ENCODE measurements around the gene RUFY3.
"Not testable (repeated sequence)": the region's sequence is repeated elsewhere in the genome, so short reads cannot be mapped to it uniquely, and the experiment has no call there.

Gene RUFY3

GRCh38 chr4:70734168-70734954 is 12.6 kb downstream of the RUFY3 start:
- DNase-seq (ENCODE audit: low read depth), result peak; percentile 64
- peak overlapping the region; percentile 44 for H3K4me3 ChIP-seq (ENCODE audit: low read length)
- TF ChIP-seq, protein P1, sequence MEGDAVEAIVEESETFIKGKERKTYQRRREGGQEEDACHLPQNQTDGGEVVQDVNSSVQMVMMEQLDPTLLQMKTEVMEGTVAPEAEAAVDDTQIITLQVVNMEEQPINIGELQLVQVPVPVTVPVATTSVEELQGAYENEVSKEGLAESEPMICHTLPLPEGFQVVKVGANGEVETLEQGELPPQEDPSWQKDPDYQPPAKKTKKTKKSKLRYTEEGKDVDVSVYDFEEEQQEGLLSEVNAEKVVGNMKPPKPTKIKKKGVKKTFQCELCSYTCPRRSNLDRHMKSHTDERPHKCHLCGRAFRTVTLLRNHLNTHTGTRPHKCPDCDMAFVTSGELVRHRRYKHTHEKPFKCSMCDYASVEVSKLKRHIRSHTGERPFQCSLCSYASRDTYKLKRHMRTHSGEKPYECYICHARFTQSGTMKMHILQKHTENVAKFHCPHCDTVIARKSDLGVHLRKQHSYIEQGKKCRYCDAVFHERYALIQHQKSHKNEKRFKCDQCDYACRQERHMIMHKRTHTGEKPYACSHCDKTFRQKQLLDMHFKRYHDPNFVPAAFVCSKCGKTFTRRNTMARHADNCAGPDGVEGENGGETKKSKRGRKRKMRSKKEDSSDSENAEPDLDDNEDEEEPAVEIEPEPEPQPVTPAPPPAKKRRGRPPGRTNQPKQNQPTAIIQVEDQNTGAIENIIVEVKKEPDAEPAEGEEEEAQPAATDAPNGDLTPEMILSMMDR (IDR thresholded peaks at IDR 0.05; ENCODE audit: insufficient read depth, low read depth, low read length, missing control alignments), result no peak

DNA sequence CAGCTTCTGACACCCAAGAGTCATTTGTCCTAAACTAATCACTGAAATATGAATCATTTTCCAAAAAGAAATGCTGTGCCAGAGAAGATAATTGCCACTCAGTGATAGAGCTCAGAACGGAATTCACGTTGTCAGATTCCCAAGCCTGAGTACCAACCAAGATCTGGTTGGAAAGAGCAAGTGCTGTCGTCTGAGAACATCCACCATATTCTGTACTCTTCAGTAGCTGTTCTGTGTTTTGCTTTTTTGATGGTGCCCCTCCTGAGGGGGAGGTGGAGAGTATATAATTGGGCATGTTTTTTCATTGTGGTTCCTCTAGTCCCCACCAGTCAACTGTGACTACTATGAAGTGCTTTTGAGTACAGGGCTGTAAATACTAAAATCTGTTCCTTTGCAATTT is 13.2 kb downstream of the RUFY3 start:
- peak overlapping the region; percentile 44 for H3K4me3 ChIP-seq (ENCODE audit: low read length)
- TF ChIP-seq, protein P1 (IDR thresholded peaks at IDR 0.05; ENCODE audit: insufficient read depth, low read depth, low read length, missing control alignments), result no peak
- no peak for DNase-seq (ENCODE audit: low read depth)

GRCh38 chr4:70735915-70736314 is 14.2 kb downstream of the RUFY3 start:
- H3K4me3 ChIP-seq (ENCODE audit: low read length), result not testable (repeated sequence)
- peak; percentile 47 for DNase-seq (ENCODE audit: low read depth)

DNA sequence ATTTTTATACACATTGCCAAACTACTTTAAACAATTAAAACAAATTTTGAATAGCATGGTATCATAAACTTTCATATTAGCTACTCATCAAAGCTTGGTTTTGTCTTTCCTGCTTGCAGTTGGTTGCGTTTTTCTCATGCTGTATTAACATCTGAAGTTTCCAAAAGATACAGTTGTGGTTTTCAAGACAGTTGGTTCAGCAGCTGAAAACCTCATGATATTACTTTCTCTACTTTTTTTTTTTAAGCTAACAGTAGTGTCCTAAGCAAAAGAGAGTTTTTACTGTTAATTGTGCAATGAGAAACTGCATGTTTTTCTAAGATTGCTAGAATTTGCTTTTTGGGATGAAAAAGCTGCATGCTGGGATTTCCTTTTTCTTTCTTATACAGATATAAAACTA is 15.2 kb downstream of the RUFY3 start:
- no peak for DNase-seq (ENCODE audit: low read depth)
- TF ChIP-seq, protein P1 (IDR thresholded peaks at IDR 0.05; ENCODE audit: insufficient read depth, low read depth, low read length, missing control alignments), result no peak
- H3K4me3 ChIP-seq (ENCODE audit: low read length), result no peak overlapping the region

DNA sequence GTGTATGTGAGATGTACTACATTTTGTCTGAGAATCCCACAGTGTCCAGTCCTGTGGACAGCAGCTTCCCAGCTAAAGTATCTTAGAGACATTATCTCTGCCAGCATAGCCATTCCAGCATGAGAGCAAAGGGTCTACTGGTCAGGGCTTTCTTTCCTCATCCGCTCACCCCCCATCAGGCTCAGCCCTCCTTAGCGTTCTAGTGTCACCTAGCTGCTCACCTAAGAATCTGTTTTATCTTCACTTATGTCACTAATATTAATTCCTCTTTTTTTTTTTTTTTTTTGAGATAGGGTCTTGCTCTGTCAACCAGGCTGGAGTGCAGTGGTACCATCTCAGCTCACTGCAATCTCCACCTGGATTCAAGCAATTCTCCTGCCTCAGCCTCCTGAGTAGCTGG is 15.6 kb downstream of the RUFY3 start:
- H3K4me3 ChIP-seq (ENCODE audit: low read length), result no peak overlapping the region
- TF ChIP-seq, protein P1 (IDR thresholded peaks at IDR 0.05; ENCODE audit: insufficient read depth, low read depth, low read length, missing control alignments), result no peak
- no peak for DNase-seq (ENCODE audit: low read depth)

DNA sequence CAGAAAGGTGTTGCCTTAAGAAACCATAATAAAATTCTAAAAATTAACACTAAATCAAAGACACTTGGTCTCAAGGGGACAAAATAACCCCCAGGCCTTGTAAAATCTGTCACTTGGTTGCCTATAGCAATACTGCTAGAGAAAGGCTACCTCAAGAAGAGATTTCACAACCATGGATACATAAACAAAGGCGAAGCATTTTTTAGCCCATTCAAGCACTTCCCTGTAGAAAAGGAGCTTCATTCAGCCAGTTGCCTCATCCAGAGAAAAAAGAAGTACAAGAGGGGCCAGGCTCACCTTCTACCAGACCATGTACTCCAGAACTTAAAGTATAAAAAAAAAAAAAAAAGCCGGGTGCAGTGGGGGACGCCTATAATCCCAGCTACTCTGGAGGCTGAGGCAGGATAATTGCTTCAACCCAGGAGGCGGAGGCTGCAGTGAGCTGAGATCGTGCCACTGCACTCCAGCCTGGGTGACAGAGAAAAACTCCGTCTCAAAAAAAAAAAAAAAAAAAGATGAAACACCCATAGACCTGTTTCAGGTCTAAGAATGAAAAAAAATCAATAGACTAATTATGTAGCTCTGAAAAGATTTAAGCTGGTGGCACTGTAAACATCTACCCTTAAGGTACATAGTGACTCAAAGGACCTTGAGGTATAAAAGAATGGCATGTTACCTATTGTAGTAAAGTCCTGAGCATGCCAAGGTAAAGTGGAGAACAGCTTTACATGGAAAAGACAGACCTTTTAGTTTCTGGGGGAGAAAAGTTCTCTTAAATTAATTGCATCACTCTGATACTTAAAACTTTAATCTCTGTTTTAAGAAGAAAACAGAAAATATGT is 18.0 kb downstream of the RUFY3 start:
- TF ChIP-seq, protein P1 (IDR thresholded peaks at IDR 0.05; ENCODE audit: insufficient read depth, low read depth, low read length, missing control alignments), result no peak
- no peak overlapping the region for H3K4me3 ChIP-seq (ENCODE audit: low read length)
- no peak for DNase-seq (ENCODE audit: low read depth)

DNA sequence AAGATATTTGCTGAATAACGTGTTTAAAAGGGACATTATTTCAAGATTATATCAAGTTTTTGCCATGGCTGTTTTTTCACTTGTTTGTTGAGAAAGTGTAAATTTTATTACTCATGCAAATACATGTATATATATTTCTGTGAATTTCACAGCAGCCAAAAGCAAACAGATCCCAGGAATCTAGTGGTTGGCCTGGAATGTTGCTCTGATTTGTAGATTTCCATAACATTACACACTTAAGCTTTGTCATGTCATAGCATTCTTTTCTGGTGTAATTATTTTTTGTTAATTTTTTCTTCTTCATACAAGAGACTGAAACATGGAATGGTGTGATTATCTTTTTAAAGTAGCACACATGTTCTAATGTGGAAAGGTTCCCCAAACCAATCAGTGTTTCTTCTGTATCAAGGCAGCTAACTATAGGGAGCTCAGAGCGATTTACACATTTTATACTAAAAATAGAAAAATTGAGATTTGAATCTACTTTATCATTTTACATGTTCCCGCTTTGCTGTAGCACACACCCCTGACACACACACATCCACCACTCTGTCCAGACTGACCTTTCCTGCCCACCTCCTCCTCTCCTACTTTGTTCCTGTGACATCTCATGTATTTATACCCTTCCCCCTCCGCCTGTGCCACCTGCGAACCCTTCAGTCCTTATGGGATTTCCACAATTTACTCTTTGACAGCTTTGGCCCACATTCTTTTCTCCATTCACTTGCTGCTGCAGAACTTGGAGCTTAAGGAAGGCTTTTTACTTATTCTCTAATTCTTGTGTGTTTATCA is 20.3 kb downstream of the RUFY3 start:
- DNase-seq (ENCODE audit: low read depth), result no peak
- TF ChIP-seq, protein P1 (IDR thresholded peaks at IDR 0.05; ENCODE audit: insufficient read depth, low read depth, low read length, missing control alignments), result no peak
- no peak overlapping the region for H3K4me3 ChIP-seq (ENCODE audit: low read length)

All from epithelial cell of esophagus (primary cell).